Stomach (tissue), 4 donors: ENCODE results near the gene FTO.

Experiments used
- CTCF ChIP-seq, 7 experiments: fragments of 450-650 bp in 4 of 7; fragments of 200-600 bp in 3 of 7; sonication (generic) in 3 of 7; IDR thresholded peaks; one replicate each; pipeline ENCODE4 v1.5.1; 2016 to 2019; ENCODE audit warnings: antibody characterized with exemption in 7 of 7, control low read depth in 2 of 7, mild to moderate bottlenecking in 1 of 7
- EP300 ChIP-seq: sonication (generic); formaldehyde crosslinking; IDR thresholded peaks from one replicate; pipeline ENCODE4 v1.6.1; 2017; ENCODE audit warnings: antibody characterized with exemption
- POLR2A ChIP-seq, 4 donors: fragments of 450-650 bp; IDR thresholded peaks; one replicate each; pipeline ENCODE4 v1.6.1; 2016; ENCODE audit warnings: antibody characterized with exemption in 4 of 4, control low read depth in 2 of 4, mild to moderate bottlenecking in 1 of 4, moderate library complexity in 1 of 4
- POLR2AphosphoS5 ChIP-seq, 3 donors: sonication (generic); formaldehyde crosslinking; IDR thresholded peaks; one replicate each; pipeline ENCODE4 v1.6.1; 2016; ENCODE audit warnings: antibody characterized with exemption in 3 of 3

DNA sequence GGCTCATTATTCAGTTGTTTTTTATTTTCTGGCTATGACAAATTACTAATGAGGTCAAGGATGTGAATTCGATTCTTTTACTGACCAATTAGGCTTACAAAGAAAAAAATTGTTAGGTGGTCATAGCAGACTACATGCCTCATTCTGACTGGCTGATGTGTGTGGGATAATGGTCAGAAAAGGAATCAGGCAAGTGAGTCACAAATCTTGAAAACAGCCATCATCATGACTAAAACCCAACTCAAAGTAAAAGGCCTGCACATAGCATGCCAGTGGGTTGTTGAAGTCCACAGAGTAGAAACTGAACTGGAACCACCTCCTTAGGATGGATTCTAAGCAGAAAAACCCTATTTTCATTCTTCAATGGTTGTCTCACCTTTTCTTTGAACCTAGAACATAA lies 8.9 kb upstream of the FTO start:
- TF ChIP-seq CTCF (IDR thresholded peaks at IDR 0.05), result no peak
- TF ChIP-seq POLR2A (IDR thresholded peaks at IDR 0.05), result no peak
- no peak for TF ChIP-seq EP300
- no peak for TF ChIP-seq POLR2AphosphoS5 (IDR thresholded peaks at IDR 0.05)
